B cell (primary cell): Measurements from ENCODE around the gene PCDHGA8. TPM values are rescaled to one million over a fixed set of nuclear protein-coding genes. Genes with fewer than 3 reads are reported as not detected.
"Not testable (repeated sequence)": the region's sequence is repeated elsewhere in the genome, so short reads cannot be mapped to it uniquely, and the experiment has no call there.

ENCODE experiments used
- ATAC-seq: fragments of 200-7000 bp; cut with Tn5 transposase; one replicate; pipeline ENCODE4 v1.10.0; 2021; ENCODE audit warnings: low read depth, mild to moderate bottlenecking, moderate number of reproducible peaks, moderate library complexity
- CTCF ChIA-PET: fragments of 350-600 bp; sonication (Branson Sonifier 250); formaldehyde crosslinking; loops from one replicate; lab custom pipeline; 2021; ENCODE audit warnings: antibody characterized with exemption, inconsistent platforms; lab: Charles Lee
- POLR2A ChIA-PET: fragments of 350-600 bp; sonication (Branson Sonifier 250); formaldehyde crosslinking; loops from one replicate; lab custom pipeline; 2021; ENCODE audit warnings: antibody characterized with exemption; lab: Charles Lee
- DNase-seq: peaks from one replicate; pipeline ENCODE4 v3.0.0; 2013
- H2AFZ ChIP-seq: 2 replicates; pipeline ENCODE4 v1.6.1; 2012; ENCODE audit warnings: mild to moderate bottlenecking, low read depth, low read length; ENCODE audit not compliant: insufficient read depth, poor library complexity, severe bottlenecking
- H3K27ac ChIP-seq, 2 donors: 1 replicate in 1 of 2; 2 replicates in 1 of 2; pipeline ENCODE4 v1.5.1; 2012 to 2013; ENCODE audit warnings: low read length in 2 of 2, mild to moderate bottlenecking in 2 of 2, moderate library complexity in 1 of 2
- H3K27me3 ChIP-seq, 4 experiments: fragments of 200-600 bp in 1 of 4; sonication (generic) in 1 of 4; replicated peaks in 1 of 4; 1 replicate in 2 of 4; 2 replicates in 2 of 4; pipeline versions ENCODE4 v1.6.1 to v1.7.0; 2013 to 2016; ENCODE audit warnings: low read length in 3 of 4, mild to moderate bottlenecking in 2 of 4, mixed read lengths in 1 of 4, moderate library complexity in 1 of 4; ENCODE audit not compliant: insufficient read depth in 4 of 4, control insufficient read depth in 3 of 4; ENCODE audit errors: control extremely low read depth in 1 of 4
- H3K36me3 ChIP-seq, 2 experiments: replicated peaks in 1 of 2; 1 replicate in 1 of 2; 2 replicates in 1 of 2; pipeline versions ENCODE4 v1.6.1 to v1.7.1; 2013; ENCODE audit warnings: low read length in 1 of 2; ENCODE audit not compliant: insufficient read depth in 2 of 2, control insufficient read depth in 1 of 2; ENCODE audit errors: control extremely low read depth in 1 of 2, extremely low read depth in 1 of 2
- H3K4me1 ChIP-seq, 2 donors: fragments of 200-600 bp in 1 of 2; sonication (generic) in 1 of 2; 1 replicate in 1 of 2; 2 replicates in 1 of 2; pipeline versions ENCODE4 v1.5.1 to v1.6.1; 2013 to 2017; ENCODE audit warnings: low read length in 2 of 2; ENCODE audit not compliant: control insufficient read depth in 2 of 2, insufficient read depth in 2 of 2
- H3K4me2 ChIP-seq: replicated peaks from 2 replicates; pipeline ENCODE3; 2012; ENCODE audit warnings: mild to moderate bottlenecking, low read depth, low read length; ENCODE audit not compliant: poor library complexity, severe bottlenecking
- H3K4me3 ChIP-seq, 5 experiments: fragments of 200-600 bp in 1 of 5; sonication (generic) in 1 of 5; 1 replicate in 3 of 5; 2 replicates in 2 of 5; pipeline versions ENCODE4 v1.5.1 to v1.7.0; 2011 to 2016; ENCODE audit warnings: low read length in 4 of 5, mild to moderate bottlenecking in 4 of 5, low read depth in 2 of 5, control low read depth in 1 of 5, moderate library complexity in 1 of 5; ENCODE audit not compliant: insufficient read depth in 1 of 5; ENCODE audit errors: control extremely low read depth in 1 of 5, extremely low read depth in 1 of 5
- H3K79me2 ChIP-seq: fragments of 200-600 bp; sonication (generic); one replicate; pipeline ENCODE4 v1.6.0; 2016; ENCODE audit warnings: low read length; ENCODE audit not compliant: control insufficient read depth, insufficient read depth
- H3K9ac ChIP-seq: fragments of 200-600 bp; sonication (generic); 2 replicates; pipeline ENCODE4 v1.6.1; 2017; ENCODE audit warnings: mild to moderate bottlenecking, low read length, moderate library complexity
- H3K9me3 ChIP-seq, 3 donors: one replicate each; pipeline versions ENCODE4 v1.6.1 to v1.7.1; 2013; ENCODE audit warnings: low read length in 2 of 3; ENCODE audit not compliant: control insufficient read depth in 2 of 3, insufficient read depth in 1 of 3; ENCODE audit errors: control extremely low read depth in 1 of 3
- H4K20me1 ChIP-seq: 2 replicates; pipeline ENCODE4 v1.6.0; 2012; ENCODE audit warnings: mild to moderate bottlenecking, low read length; ENCODE audit not compliant: insufficient read depth, control insufficient read depth, poor library complexity, severe bottlenecking
- H3K27ac Mint-ChIP-seq: one replicate; pipeline ENCODE4 v1.8.0; 2021; ENCODE audit warnings: mixed read lengths
- H3K27me3 Mint-ChIP-seq: one replicate; pipeline ENCODE4 v1.8.0; 2021; ENCODE audit warnings: mixed read lengths
- H3K4me1 Mint-ChIP-seq: one replicate; pipeline ENCODE4 v1.8.0; 2021; ENCODE audit warnings: mixed read lengths
- H3K4me3 Mint-ChIP-seq: one replicate; pipeline ENCODE4 v1.8.0; 2021; ENCODE audit warnings: mixed read lengths
- H3K9me3 Mint-ChIP-seq: one replicate; pipeline ENCODE4 v1.8.0; 2022; ENCODE audit warnings: mixed read lengths; ENCODE audit not compliant: insufficient read depth
- WGBS: methylation state at CpG from one replicate; pipeline ENCODE4 v1.1.5; 2013; ENCODE audit warnings: missing lambda C conversion rate; ENCODE audit not compliant: insufficient coverage; 5-methylcytosine and 5-hydroxymethylcytosine counted together
- intact Hi-C: fragments of 100-400 bp; cut with micrococcal nuclease; formaldehyde crosslinking; loops from one replicate; pipeline ENCODE4 v1.10.0; 2022
- polyA plus RNA-seq: library from polyadenylated mRNA; depleted of rRNA; stranded (reverse); fragments of >200 nt; gene quantifications from 2 replicates; pipeline ENCODE4 v1.2.3, GENCODE V29; 2012
- total RNA-seq, 2 donors: library from RNA; stranded (reverse); fragments of 120-200 nt in 1 of 2; gene quantifications; 1 replicate in 1 of 2; 2 replicates in 1 of 2; pipeline versions ENCODE4 v1.2.3 to v1.2.4, GENCODE V29; 2013 to 2022
- TF ChIP-seq, protein P1 (sequence below): fragments of 200-600 bp; IDR thresholded peaks from one replicate; pipeline ENCODE4 v1.8.0; 2022; ENCODE audit warnings: antibody characterized with exemption, mild to moderate bottlenecking

PCDHGA8 gene
- total and polyA plus RNA-seq, 2 donors (not counting 1 experiment from before 2014, with no cell fraction given) = 0.21 to 1.2 TPM

DNA sequence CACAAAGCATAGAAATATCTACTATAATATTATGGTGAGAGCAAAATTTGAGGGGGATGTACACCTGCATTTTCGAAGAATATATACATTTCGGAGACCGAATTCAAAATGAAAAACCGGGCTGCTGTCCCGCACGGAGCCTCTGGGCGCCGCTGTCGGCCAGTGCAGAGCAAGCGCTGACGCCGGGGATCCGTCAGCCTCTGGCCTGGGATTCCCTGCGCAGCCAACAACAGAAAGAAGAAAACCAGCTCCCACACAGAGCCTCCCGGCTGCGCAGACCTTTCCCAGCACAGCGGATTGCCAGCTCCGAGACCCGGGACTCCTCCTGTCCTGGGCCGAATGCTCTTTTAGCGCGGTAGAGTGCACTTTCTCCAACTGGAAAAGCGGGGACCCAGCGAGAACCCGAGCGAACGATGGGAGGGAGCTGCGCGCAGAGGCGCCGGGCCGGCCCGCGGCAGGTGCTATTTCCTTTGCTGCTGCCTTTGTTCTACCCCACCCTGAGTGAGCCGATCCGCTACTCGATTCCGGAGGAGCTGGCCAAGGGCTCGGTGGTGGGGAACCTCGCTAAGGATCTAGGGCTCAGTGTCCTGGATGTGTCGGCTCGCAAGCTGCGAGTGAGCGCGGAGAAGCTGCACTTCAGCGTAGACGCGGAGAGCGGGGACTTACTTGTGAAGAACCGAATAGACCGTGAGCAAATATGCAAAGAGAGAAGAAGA lies 15.5 kb downstream of the PCDHGA8 start, which contains the start of gene PCDHGB6:
TSS of gene PCDHGB6 (plus strand) at position 232 of the 716 bp plus-strand sequence. CDS start at position 414, 182 bp downstream.
- DNase-seq (peak; percentile 40), ATAC-seq (peak; percentile 73)
- H2AFZ ChIP-seq, H4K20me1 ChIP-seq, H3K4me1 Mint-ChIP-seq, H3K9me3 Mint-ChIP-seq, H3K9ac ChIP-seq, intact Hi-C loops, H3K27ac ChIP-seq, H3K36me3 ChIP-seq, POLR2A ChIA-PET, H3K4me1 ChIP-seq, H3K79me2 ChIP-seq: not testable (repeated sequence)
- Histone ChIP-seq H3K9me3 (peaks cover 0 to 56% (median 20%) of the 10 kb centered on the region in 3 donors), H3K4me2 (peak within 1 kb of the TSS; percentile 33), H3K27me3 (peaks cover 0 to 71% (median 49%) of the 10 kb centered on the region in 4 experiments), H3K4me3 (peak within 1 kb of the TSS in 3 of 5 experiments; percentile 1 to 21 (median 11))
- Mint-ChIP-seq H3K4me3 (peak within 1 kb of the TSS; percentile 80), H3K27me3 (peaks cover 60% of the 10 kb centered on the region), H3K27ac (peak within 1 kb of the TSS; percentile 54)
- TF ChIP-seq, protein P1, sequence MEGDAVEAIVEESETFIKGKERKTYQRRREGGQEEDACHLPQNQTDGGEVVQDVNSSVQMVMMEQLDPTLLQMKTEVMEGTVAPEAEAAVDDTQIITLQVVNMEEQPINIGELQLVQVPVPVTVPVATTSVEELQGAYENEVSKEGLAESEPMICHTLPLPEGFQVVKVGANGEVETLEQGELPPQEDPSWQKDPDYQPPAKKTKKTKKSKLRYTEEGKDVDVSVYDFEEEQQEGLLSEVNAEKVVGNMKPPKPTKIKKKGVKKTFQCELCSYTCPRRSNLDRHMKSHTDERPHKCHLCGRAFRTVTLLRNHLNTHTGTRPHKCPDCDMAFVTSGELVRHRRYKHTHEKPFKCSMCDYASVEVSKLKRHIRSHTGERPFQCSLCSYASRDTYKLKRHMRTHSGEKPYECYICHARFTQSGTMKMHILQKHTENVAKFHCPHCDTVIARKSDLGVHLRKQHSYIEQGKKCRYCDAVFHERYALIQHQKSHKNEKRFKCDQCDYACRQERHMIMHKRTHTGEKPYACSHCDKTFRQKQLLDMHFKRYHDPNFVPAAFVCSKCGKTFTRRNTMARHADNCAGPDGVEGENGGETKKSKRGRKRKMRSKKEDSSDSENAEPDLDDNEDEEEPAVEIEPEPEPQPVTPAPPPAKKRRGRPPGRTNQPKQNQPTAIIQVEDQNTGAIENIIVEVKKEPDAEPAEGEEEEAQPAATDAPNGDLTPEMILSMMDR = peak; percentile 62
- WGBS = 21% methylated on average over 40 of the region's 51 CpGs
- CTCF ChIA-PET = interaction anchor here (1.0 to 2.8 kb wide), 8 partner anchors 13 to 227 kb away, joined by 3 to 17 read pairs (median 6); partner anchors contain the start of genes PCDHGA11 and PCDHGA12

DNA sequence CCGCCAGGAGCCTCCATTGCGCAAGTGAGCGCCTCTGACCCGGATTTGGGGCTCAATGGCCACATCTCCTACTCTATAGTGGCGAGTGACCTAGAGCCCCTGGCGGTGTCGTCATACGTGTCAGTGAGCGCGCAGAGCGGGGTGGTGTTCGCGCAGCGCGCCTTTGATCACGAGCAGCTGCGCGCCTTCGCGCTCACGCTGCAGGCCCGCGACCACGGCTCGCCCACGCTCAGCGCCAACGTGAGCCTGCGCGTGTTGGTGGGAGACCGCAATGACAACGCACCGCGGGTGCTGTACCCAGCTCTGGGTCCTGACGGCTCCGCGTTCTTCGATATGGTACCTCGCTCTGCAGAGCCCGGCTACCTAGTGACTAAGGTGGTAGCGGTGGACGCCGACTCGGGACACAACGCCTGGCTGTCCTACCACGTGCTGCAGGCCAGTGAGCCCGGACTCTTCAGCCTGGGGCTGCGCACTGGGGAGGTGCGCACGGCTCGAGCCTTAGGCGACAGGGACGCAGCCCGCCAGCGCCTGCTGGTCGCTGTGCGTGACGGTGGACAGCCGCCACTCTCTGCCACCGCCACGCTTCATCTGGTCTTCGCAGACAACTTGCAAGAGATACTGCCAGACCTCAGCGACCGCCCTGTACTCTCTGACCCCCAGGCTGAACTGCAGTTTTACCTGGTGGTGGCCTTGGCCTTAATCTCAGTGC lies 17.3 kb downstream of the PCDHGA8 start:
- TF ChIP-seq, protein P1 = no peak
- WGBS = 46% methylated on average over 64 of the region's 64 CpGs
- Histone ChIP-seq H3K9ac (no peak overlapping the region), H3K27me3 (peaks cover 0 to 75% (median 55%) of the 10 kb centered on the region in 4 experiments), H4K20me1 (no peaks in the 10 kb centered on the region), H3K36me3 (no peaks in the 10 kb centered on the region), H3K27ac (no peak overlapping the region), H3K9me3 (peaks cover 0 to 59% (median 20%) of the 10 kb centered on the region in 3 donors), H2AFZ (no peak overlapping the region), H3K4me2 (no peak overlapping the region), H3K79me2 (no peaks in the 10 kb centered on the region), H3K4me3 (no peak overlapping the region), H3K4me1 (peaks cover 11 to 15% of the 10 kb centered on the region in 2 donors)
- Mint-ChIP-seq H3K4me3 (no peak overlapping the region), H3K9me3 (peaks cover 8% of the 10 kb centered on the region), H3K27ac (no peak overlapping the region), H3K4me1 (peaks cover 16% of the 10 kb centered on the region), H3K27me3 (peaks cover 63% of the 10 kb centered on the region)
- ATAC-seq (no peak), DNase-seq (no peak)
- CTCF ChIA-PET = interaction anchor here (0.7 to 6.3 kb wide), 3 partner anchors 40 to 153 kb away, joined by 3 to 56 read pairs (median 3); partner anchors contain the start of gene PCDHGB3
- POLR2A ChIA-PET = interaction anchor here (0.7 kb wide), 1 partner anchor 469 kb away, joined by 5 read pairs; no protein-coding TSS in a partner anchor
- intact Hi-C loops = loop anchor here (10.0 kb wide), 1 partner anchor 85 kb away; the partner anchor contains the start of gene TAF7
